SW 1271 (cell line): ENCODE results near the gene SUSD3.
A peak's percentile ranks its signal among the peaks of the same experiment; 100 is the strongest.

ENCODE experiments used
- DNase-seq, 2 experiments: peaks; one replicate each; lab custom pipeline; 2025; lab: John Stamatoyannopoulos, UW

SUSD3 gene

DNA sequence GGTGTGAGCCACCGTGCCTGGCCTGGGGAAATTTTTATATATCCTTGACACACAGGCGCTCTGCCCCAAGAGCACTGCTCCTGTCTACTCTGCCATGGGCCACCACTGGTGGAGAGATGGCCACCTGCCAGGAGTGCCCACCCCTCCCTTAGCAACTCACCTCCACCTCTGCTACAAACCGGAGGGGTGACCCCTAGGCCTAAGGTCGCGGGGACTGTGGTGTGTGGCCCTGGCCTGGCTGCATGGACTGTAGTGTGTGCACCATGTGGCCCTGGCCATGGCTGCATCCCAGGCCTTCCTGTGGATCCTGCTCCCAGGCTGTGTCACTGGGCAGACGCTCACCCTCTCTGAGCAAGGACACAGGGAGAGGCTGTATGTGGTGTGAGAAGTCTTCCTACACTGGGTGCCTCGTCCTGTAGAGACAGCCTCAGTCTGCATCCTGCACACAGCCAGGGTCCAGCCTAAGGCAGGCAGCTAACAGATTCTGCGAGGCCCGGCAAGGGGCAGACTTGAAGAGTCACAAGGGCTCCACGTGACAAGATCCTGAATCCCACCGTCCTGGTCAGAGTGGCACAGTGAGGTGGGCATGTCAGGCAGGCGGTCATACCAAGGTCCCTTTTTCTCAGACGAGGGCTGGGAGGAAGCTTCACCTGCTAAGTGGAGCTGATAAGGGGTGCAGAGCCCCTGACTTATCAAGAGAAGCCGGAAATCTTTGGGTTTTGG lies 65.2 kb downstream of the SUSD3 start:
- no peak for DNase-seq

DNA sequence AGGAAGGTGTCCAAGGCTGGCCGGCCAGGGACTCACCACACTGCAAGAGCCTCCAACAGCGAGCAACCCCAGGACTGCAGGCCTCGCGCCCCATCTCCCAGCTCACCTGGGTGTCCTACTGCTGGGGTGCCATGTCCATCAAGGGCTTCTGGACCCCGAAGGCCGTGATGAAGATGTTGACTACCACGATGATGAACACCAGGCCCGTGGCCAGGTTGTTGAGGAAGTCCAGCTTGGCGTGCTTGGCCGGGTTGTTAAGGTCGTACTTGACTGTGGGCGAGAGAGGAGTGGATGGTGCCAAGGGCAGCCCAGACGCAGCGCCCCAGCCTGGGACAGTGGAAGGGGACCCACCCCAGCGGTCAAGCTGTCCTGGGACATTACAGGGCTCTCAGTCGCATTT lies 66.3 kb downstream of the SUSD3 start:
- no peak for DNase-seq

DNA sequence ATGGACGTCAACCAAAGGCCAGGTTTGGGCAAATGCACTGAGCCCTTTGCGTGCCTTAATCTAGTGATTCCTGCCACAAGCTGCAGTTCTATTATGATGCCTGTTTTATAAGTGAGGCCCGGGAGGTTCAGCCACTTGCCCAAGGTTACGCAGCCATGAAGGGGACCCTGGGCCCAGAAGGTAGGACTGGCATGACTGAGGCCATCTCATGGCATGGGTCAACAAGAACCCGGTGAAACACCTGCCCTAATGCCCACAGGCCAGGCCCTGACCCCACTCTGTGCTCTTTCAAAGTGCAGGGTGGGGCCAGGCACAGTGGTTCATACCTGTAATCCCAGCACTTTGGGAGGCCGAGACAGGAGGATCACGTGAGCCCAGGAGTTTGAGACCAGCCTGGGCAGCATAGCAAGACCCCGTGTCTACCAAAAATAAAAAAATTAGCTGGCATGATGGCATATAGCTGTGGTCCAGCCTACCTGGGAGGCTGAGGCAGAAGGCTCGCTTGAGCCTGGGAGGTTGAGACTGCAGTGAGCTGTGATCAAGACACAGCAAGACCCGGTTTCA lies 66.9 kb downstream of the SUSD3 start:
- DNase-seq, result no peak

DNA sequence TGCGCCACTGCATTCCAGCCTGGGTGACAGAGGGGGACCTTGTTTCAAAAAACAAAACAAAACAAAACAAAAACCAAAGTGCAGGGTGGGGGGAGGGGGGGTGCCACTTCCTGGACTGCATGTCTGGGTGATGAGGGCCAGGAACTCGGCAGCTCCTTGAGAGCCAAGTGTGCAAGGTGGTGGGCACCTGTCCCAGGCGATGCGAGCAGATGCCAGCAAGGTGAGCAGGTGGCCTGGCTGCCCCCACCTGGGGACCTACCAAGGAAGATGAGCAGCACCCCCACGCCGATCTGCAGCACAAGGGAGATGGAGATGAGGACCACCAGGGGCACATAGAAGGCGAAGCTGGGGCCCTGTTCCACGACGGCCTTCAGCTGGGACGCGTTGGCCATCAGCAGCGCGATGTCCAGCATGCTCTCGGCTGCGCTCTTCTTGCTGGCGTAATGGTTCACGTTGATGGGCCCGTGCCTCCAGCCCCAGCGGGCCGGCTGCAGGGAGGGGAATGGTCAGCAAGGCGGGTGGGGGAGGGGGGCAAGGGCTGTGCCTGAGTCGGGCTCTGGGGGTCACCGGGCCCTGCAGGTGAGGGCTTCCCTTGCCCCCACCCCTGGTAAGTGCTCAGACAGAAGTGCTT lies 67.8 kb downstream of the SUSD3 start:
- no peak for DNase-seq

DNA sequence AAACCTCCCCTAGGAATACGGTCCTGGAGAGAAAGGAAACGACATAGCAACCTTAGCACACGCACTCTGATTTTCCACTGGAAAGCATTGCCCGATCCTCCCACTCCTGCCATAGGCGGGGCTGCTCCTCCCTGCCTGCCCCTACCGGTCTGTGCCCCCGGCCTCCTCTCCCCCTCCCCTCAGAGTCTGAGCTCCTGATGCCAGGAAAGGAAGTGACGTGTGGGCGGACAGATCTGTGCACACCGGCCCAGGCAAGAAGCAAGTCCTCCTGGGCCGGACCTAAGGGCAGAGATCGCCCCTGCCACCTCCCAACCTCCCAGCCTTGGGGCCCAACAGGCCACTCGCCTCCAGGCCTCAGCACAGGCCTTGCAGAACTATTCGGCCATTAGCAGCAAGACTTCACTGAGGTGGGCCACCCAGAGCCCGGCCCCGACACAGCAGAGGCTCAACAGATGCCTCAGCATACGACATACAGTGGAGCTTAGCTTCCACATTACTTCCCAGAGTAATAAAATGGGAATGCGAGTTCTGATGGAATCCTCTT lies 68.4 kb downstream of the SUSD3 start:
- DNase-seq, result no peak

DNA sequence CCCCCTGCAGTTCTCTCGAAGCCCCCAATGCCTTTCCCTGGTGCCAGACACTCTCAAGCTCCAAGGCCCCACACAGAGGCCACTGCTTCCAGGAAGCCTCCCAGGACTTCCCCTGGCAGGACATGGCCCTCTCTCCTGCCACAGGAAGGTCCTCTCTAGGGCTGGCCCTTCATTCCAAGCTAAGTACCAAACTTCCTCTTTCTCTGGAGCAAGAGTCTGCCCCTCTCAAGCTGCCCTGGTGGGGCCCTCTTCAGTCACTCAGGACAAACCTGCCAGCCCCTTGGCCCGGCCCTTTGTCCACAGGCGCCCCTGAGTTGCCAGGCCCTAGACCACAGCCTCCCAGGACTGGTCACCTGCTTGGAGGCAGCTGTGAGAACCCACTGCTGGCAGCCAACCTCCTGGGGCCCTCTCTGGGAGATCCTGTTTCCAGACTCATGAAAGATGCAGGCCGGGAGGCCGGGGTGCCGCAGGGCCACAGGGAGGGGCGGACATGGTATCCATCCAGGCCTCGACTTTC lies 69.0 kb downstream of the SUSD3 start:
- no peak for DNase-seq

DNA sequence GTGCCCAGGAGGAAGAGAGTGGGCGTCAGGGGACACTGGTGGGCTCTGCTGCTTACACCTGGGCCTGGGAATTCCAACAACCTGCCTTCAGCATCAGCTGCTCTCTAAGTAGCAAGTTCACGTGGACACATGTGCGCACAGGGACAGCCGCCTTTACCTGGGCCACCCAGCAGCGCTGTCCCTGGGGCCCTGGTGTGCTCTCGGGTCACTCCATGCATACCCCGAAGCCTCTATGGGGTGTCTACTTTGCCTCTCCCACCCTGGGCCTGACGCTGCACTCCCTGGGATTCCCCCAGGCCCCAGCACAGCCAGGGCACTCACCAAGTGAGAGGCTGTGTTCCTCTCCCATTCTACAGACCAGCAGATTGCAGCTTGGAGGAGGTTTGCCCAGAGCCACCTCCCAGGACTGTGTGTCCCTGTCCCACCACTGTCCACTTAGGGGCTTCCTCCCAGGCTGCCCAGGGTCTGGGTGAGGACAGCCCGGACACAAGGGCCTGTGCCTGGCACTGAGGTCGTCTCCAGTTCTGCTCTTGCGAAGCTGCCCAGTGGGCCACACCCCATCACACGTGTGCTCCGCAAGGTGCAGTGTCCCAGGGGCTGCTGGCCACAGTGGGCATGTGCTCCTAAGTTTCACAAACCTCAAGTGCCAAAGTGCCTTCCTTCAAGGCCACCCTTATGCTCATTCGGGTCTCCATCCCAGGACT lies 69.7 kb downstream of the SUSD3 start:
- DNase-seq, result no peak

DNA sequence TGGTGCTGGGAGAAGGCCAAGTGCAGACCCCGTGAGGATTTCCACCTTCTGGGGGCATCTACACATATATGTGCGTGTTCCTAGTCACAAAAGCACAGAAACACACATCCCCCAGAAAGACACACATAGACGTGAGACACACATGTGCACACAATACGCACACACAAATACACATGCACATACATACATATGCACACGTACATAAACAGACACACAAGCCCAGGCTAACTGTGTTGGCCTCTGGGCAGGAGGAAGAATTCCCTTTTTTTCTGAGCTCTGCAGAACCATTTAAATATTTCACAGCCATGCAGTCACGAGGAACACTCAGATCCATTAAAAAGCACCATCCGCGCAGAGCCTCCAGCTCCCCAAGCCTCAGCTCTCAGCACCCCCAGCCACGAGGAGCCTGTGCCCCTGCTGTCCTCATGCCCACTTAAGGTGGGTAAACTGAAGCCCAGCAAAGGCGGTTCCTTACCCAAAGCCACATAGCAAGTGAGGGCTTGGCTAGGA lies 70.3 kb downstream of the SUSD3 start:
- DNase-seq, result no peak

DNA sequence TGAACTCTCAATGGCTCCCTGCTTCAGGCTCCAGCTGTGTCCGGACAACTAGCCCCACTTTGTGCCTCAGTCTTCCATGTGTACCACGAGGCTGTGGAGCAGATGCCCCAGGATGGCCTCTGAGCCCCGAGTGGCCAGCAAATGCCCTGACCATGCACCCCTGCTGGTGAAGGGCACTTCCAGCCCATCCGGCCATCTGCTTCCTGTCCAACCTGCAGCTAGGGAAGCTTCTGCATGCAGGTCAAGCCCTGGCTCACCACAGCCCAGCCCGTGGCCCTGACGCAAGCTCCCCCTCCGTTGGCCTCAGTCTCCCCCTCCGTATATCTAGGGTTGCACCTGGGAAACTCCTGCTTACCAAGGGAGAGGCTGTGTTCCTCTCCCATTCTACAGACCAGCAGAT lies 70.8 kb downstream of the SUSD3 start:
- no peak for DNase-seq

DNA sequence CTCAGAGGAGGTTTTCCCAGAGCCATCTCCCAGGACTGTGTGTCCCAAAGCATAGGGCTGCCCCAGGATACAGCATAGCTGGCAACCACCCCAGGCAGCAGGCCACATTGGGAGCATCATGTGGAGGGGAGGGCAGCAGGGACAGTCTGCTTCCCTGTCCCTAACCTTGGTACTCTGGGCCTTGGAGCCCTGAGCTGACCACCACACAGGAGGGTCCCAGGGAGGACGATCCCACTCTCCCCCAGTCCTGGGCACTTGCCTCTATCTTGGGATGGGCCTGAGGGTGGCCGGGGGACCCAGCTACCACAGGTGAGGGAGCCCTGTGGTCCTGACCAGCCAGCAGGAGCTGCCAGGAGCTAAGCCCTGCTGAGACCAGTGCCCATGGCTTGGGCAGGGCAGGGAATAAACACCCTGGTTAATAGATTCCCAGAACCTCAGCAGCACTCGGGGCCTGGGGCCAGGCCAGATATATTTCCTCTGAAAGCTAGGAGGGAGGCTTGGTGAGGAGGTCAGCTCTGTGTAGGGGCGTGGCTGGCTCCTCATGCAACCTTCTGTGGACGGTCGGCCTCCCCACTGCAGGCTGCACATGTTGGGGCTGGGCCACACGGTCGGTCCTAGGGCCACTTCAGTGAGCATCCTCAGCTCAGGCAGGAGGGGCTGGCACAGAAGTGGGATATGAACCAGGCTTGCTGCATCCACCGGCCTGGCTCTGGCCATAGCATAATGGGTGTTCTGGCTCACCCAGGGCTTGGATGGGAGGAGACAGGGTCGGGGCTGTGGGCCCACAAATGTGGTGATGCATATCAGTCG lies 71.4 kb downstream of the SUSD3 start:
- no peak for DNase-seq

DNA sequence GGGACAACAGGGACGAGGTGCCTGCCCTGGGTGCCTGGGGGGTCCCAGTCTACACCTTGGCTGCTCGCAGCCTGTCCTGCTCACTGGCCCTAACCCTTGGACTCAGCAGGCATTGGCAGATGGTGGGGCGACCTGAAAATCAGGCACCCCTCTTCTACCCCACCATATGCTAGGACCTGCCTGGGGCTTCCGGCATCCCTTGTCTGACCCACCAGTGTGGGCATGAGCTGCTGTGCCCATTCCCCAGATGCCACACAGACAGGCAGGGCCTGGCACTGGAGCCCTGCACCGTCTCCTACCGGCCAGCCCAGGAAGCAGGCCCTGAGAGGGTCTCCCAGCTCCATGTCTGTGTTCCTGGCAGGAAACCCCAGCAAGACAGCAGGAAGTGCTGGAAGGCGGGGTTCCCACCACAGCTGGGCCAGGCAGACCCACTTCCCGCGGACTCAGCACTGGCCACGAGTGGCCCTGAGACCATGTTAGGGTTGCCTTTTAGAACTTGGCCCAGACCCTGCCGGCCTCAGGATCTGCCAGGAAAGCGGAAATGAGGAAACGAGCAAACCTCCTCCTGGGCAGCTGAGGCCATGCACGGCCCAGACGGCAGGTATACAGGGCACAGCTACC lies 72.5 kb downstream of the SUSD3 start:
- DNase-seq, result no peak

DNA sequence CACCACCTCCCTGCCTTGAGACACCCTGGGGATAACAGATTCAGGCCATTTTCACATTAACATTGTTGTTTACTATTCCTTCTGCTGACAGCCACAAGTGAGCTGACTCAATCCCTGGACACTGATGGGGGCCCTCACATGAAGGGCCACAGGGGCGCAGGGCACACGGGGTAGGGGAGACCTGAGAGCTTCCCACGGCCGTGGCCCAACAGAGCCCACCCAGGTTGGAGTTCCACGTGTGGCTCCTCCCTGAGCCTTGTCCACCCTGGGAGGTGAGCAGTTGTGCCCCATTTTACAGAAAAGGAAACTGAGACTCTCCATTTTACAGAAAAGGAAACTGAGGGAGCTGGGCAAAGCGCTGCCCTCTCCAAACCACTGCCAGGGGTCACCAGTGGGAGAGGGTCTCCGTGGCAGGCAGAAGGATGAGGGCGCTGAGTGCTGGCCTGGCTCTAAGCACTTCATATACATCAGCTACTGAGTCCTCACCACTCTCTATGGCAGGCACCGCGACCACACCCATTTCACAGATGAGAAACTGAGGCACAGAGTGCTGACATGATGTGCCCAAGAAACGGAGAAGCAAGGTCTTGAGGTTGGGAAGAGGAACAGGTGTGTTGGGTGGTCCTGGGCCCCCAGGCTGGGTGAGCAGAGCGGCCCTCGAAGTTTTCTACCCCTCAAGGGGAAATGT lies 73.2 kb downstream of the SUSD3 start:
- DNase-seq, result no peak

DNA sequence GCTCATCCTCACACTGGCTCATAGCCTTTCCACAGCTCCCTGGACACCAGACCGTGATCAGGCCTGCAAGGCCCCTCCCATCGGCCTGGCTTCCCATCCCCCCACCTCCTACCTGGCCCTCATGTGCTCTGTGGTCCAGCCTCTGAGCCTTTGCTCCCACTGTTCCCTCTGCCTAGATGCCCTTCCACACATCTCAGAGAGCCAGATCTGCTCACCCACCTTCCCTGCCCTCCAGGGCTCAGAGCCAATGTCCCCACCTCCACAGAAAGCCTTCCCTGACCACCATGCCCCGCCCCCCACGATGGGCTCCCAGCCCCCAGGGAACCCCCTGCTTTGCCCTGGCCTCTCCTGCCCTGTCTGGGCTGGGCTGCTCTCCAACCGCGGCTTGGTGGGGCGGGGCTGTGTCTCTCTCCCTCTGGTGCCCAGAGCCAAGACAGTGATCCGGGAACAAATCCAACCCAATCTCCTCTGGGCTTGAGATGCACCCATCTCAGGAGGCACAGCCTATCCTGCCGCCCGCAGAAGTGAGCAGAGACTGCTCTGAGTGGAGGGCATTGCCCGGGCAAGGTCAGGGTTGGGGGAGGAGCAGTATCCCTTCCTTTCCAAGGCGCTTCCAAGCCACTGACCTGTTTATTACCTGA lies 73.9 kb downstream of the SUSD3 start:
- DNase-seq, result no peak

DNA sequence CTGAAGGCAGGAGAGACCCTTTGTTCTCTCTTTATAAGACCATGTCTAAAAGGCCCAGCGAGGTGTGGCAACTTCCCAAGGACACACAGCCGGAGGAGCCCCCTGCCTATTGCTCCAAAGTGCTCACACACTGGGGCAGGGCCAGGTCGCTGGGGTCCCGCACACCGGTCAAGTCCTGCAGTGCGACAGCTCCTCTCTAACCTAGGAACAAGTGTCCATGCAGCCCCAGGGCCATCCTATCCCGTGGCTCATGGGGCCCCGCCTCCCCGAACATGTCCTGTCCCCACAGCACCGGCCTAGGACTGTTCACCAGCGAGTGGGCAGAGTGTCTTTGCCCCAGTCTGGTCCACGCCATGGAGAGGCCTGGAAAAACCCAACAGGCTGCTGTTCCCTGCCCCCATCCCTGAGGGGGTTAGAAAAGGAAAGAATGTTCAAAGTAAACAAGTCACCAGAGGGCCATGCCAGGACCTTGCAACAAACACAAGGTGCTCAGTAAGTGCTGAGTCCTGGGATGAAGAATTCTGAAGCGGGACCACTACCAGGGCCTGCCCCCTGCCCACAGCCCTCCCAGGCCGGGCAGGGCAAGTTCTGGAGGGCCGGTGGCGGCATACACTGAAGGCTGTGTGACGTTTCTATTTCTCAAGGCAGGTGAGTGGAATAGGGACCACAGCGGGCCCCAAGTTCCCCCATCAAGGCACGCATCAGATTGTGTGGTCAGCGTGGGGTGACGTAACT lies 74.6 kb downstream of the SUSD3 start:
- no peak for DNase-seq

DNA sequence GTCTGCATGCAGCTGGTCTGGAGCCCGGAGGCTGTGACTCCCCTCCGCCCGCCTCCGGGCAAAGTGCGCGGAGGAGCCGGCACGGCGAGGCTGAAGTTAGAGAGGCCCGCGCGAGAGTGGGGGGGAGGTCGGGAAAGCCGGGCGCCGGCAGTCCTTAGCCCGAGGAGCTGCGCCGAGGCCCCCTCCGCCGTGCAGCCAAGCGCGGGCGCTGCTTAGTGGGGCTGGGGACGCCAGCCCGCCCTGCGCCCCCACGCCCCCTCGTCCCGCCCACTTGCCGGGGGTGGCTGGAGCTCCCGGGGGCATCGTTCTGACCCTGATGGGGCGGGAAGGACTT lies 75.1 kb downstream of the SUSD3 start:
- DNase-seq, result peak; percentile 41 to 45

DNA sequence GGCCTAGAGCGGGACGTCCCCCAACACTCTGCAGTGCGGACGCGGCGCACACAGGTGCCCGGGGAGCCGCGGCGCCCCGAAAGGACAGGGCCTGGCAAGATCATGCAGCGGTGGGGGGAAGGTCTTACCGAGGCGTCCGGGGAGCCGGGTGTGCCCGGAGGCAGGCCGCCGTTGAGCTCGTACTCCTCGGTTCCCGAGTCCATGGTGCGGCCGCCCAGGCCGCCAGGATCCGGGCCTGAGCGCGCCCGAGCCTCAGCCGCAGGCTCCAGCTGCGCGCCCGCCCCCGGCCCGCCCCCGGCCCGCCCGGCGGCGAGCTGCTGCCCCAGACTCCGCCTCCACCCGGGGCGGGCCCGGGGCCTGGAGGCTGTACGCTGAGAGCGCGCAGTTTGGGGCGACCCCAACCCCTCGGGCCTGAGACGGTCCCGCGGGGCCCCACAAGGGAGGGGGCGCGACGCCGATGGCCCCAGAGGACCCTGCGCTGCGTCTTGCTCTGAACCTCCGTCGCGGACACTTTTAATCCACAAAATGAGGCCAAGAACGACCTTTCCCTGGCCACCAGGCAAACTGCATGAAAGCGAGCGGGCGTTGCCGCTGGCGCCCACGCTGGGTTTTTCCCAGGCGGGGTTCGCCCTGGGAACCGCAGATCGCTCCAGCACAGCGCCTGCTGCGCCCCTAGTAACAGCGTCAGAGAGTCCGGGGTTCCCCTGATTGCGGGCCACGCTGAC lies 75.7 kb downstream of the SUSD3 start, which contains the start of gene NINJ1:
TSS of gene NINJ1 (minus strand) at position 237 of the 725 bp plus-strand sequence. CDS start at position 203, 34 bp downstream.
- peak in 1 of 2 experiments; percentile 46 for DNase-seq
